ENCODE results near the gene PPP1R2. TPM values are rescaled to one million over a fixed set of nuclear protein-coding genes. Genes with fewer than 3 reads are reported as not detected.

The PPP1R2 gene
- polyA plus RNA-seq, 1 donor from 2014 or later = 113 TPM

GRCh38 chr3:195554458-195554857 is 11.3 kb upstream of the PPP1R2 start:
- H3F3A ChIP-seq (ENCODE audit: insufficient read depth, low read length, poor library complexity, severe bottlenecking) = no peaks in the 10 kb centered on the region
- no peaks in the 10 kb centered on the region for H3K79me2 ChIP-seq (replicated peaks; ENCODE audit: insufficient read depth, low read length)
- TF ChIP-seq REST (IDR thresholded peaks at IDR 0.05; ENCODE audit: borderline replicate concordance) (no peak), CTCF (IDR thresholded peaks at IDR 0.05; ENCODE audit: poor library complexity, severe bottlenecking) (no peak), POLR2AphosphoS5 (IDR thresholded peaks at IDR 0.05) (no peak), TAF1 (IDR thresholded peaks at IDR 0.05; ENCODE audit: low read depth) (no peak), EZH2 (IDR thresholded peaks at IDR 0.05; ENCODE audit: borderline replicate concordance, insufficient read depth, low read length, poor library complexity, severe bottlenecking) (no peak), SMC3 (conservative IDR thresholded peaks at IDR 0.05; ENCODE audit: poor library complexity) (no peak), EP300 (conservative IDR thresholded peaks at IDR 0.05; ENCODE audit: poor library complexity, severe bottlenecking) (no peak), RAD21 (conservative IDR thresholded peaks at IDR 0.05) (no peak), MXI1 (conservative IDR thresholded peaks at IDR 0.05; ENCODE audit: poor library complexity, severe bottlenecking) (no peak)
- no peaks in the 10 kb centered on the region for H4K20me1 ChIP-seq (ENCODE audit: insufficient read depth)
- no peaks in the 10 kb centered on the region for H3K36me3 ChIP-seq (ENCODE audit: insufficient read depth, low read length)
- H3K9me3 ChIP-seq (ENCODE audit: low read length) = no peaks in the 10 kb centered on the region
- no peak overlapping the region for H2AFZ ChIP-seq (ENCODE audit: low read depth, low read length)
- H3K27me3 ChIP-seq (ENCODE audit: insufficient read depth, low read depth, low read length) = no peaks in the 10 kb centered on the region
- H3K27ac ChIP-seq (ENCODE audit: low read length) = no peak overlapping the region
- no peak overlapping the region for H3K9ac ChIP-seq (ENCODE audit: low read length)
- H3K4me2 ChIP-seq (ENCODE audit: low read length) = no peak overlapping the region
- no peak overlapping the region for H3K4me3 ChIP-seq (ENCODE audit: low read length)
- no peaks in the 10 kb centered on the region for H3K9me2 ChIP-seq (ENCODE audit: insufficient read depth, low read length)

- no peaks in the 10 kb centered on the region for H3K9me3 ChIP-seq (ENCODE audit: low read length)
- no peak overlapping the region for H3K27ac ChIP-seq (ENCODE audit: low read length)
- no peaks in the 10 kb centered on the region for H3K9me2 ChIP-seq (ENCODE audit: insufficient read depth, low read length)
- no peak overlapping the region for H3K4me2 ChIP-seq (ENCODE audit: low read length)
- no peak overlapping the region for H3K4me3 ChIP-seq (ENCODE audit: low read length)
- no peak overlapping the region for H3K9ac ChIP-seq (ENCODE audit: low read length)
- H3K36me3 ChIP-seq (ENCODE audit: insufficient read depth, low read length) = no peaks in the 10 kb centered on the region
- H3K27me3 ChIP-seq (ENCODE audit: insufficient read depth, low read depth, low read length) = no peaks in the 10 kb centered on the region
- no peaks in the 10 kb centered on the region for H3F3A ChIP-seq (ENCODE audit: insufficient read depth, low read length, poor library complexity, severe bottlenecking)
- H3K79me2 ChIP-seq (replicated peaks; ENCODE audit: insufficient read depth, low read length) = no peaks in the 10 kb centered on the region
- no peak for TF ChIP-seq REST (IDR thresholded peaks at IDR 0.05; ENCODE audit: borderline replicate concordance)
- no peak for TF ChIP-seq POLR2AphosphoS5 (IDR thresholded peaks at IDR 0.05)
- TF ChIP-seq CTCF (IDR thresholded peaks at IDR 0.05; ENCODE audit: poor library complexity, severe bottlenecking) = no peak
- no peak for TF ChIP-seq SMC3 (conservative IDR thresholded peaks at IDR 0.05; ENCODE audit: poor library complexity)
- TF ChIP-seq RAD21 (conservative IDR thresholded peaks at IDR 0.05) = no peak
- TF ChIP-seq TAF1 (IDR thresholded peaks at IDR 0.05; ENCODE audit: low read depth) = no peak
- TF ChIP-seq MXI1 (conservative IDR thresholded peaks at IDR 0.05; ENCODE audit: poor library complexity, severe bottlenecking) = no peak
- TF ChIP-seq EZH2 (IDR thresholded peaks at IDR 0.05; ENCODE audit: borderline replicate concordance, insufficient read depth, low read length, poor library complexity, severe bottlenecking) = no peak
- TF ChIP-seq EP300 (conservative IDR thresholded peaks at IDR 0.05; ENCODE audit: poor library complexity, severe bottlenecking) = no peak
- H4K20me1 ChIP-seq (ENCODE audit: insufficient read depth) = no peaks in the 10 kb centered on the region
- H2AFZ ChIP-seq (ENCODE audit: low read depth, low read length) = no peak overlapping the region
These were observed 10.1 kb upstream of the PPP1R2 start for GRCh38 chr3:195553268-195553667.
